ENCODE results near the gene NRXN2. TPM values are rescaled to one million over a fixed set of nuclear protein-coding genes. Genes with fewer than 3 reads are reported as not detected.
A peak's percentile ranks its signal among the peaks of the same experiment; 100 is the strongest.
"Not testable (repeated sequence)": the region's sequence is repeated elsewhere in the genome, so short reads cannot be mapped to it uniquely, and the experiment has no call there.

NRXN2 gene
- total RNA-seq, 1 donor from 2014 or later = 0.14 TPM

GRCh38 chr11:64710418-64711137 is 12.4 kb downstream of the NRXN2 start:
- peaks cover 12% of the 10 kb centered on the region for H3K4me1 ChIP-seq (ENCODE audit: insufficient read depth, low read length)
- H4K20me1 ChIP-seq (ENCODE audit: insufficient read depth, low read length) = no peaks in the 10 kb centered on the region
- H3K4me1 Mint-ChIP-seq (ENCODE audit: low read depth, unreplicated experiment) = peaks cover 12% of the 10 kb centered on the region
- H3K4me3 ChIP-seq (ENCODE audit: insufficient read depth, low read depth, low read length) = no peak overlapping the region
- H3K36me3 Mint-ChIP-seq (ENCODE audit: low read depth, unreplicated experiment) = no peaks in the 10 kb centered on the region
- no peaks in the 10 kb centered on the region for H3K36me3 ChIP-seq (ENCODE audit: insufficient read depth, low read length)
- peak overlapping the region; percentile 33 for H3K4me2 ChIP-seq (ENCODE audit: low read length)
- DNase-seq (ENCODE audit: low read depth) = peak; percentile 9
- TF ChIP-seq EZH2 (IDR thresholded peaks at IDR 0.05; ENCODE audit: insufficient read depth, low read length) = no peak
- TF ChIP-seq CTCF (IDR thresholded peaks at IDR 0.05; ENCODE audit: insufficient read depth, low read depth, low read length) = no peak
- H3K27ac Mint-ChIP-seq (ENCODE audit: unreplicated experiment) = peak overlapping the region; percentile 1
- H3K27me3 ChIP-seq (ENCODE audit: insufficient read depth, low read length) = peaks cover 17% of the 10 kb centered on the region
- H2AFZ ChIP-seq (ENCODE audit: low read depth, low read length) = no peak overlapping the region
- H3K27ac ChIP-seq (ENCODE audit: low read depth, low read length) = no peak overlapping the region
- FAIRE-seq = no peak
- peak overlapping the region; percentile 52 for H3K4me3 Mint-ChIP-seq (ENCODE audit: unreplicated experiment)
- no peaks in the 10 kb centered on the region for H3K9me3 Mint-ChIP-seq (ENCODE audit: unreplicated experiment)
- no peak overlapping the region for H3K9ac ChIP-seq (ENCODE audit: low read length)
- H3K79me2 ChIP-seq (ENCODE audit: insufficient read depth, low read length) = no peaks in the 10 kb centered on the region
- peaks cover 51% of the 10 kb centered on the region for H3K27me3 Mint-ChIP-seq (ENCODE audit: low read depth, unreplicated experiment)
- no peaks in the 10 kb centered on the region for H3K9me3 ChIP-seq (ENCODE audit: insufficient read depth, low read depth, low read length)

GRCh38 chr11:64705501-64705900 is 17.5 kb downstream of the NRXN2 start:
- Histone ChIP-seq H3K36me3 (ENCODE audit: insufficient read depth, low read length) (no peaks in the 10 kb centered on the region), H3K9me3 (ENCODE audit: insufficient read depth, low read depth, low read length) (no peaks in the 10 kb centered on the region), H2AFZ (ENCODE audit: low read depth, low read length) (no peak overlapping the region), H3K4me3 (ENCODE audit: insufficient read depth, low read depth, low read length) (no peak overlapping the region), H3K27ac (ENCODE audit: low read depth, low read length) (no peak overlapping the region), H3K4me2 (ENCODE audit: low read length) (no peak overlapping the region), H3K27me3 (ENCODE audit: insufficient read depth, low read length) (peaks cover 27% of the 10 kb centered on the region), H3K4me1 (ENCODE audit: insufficient read depth, low read length) (peaks cover 5% of the 10 kb centered on the region), H3K9ac (ENCODE audit: low read length) (no peak overlapping the region), H4K20me1 (ENCODE audit: insufficient read depth, low read length) (no peaks in the 10 kb centered on the region), H3K79me2 (ENCODE audit: insufficient read depth, low read length) (no peaks in the 10 kb centered on the region)
- FAIRE-seq (no peak), DNase-seq (ENCODE audit: low read depth) (no peak)
- H3K4me1 Mint-ChIP-seq (ENCODE audit: low read depth, unreplicated experiment) = peaks cover 6% of the 10 kb centered on the region
- H3K27ac Mint-ChIP-seq (ENCODE audit: unreplicated experiment) = no peak overlapping the region
- peaks cover 2% of the 10 kb centered on the region for H3K9me3 Mint-ChIP-seq (ENCODE audit: unreplicated experiment)
- peaks cover 51% of the 10 kb centered on the region for H3K27me3 Mint-ChIP-seq (ENCODE audit: low read depth, unreplicated experiment)
- no peak for TF ChIP-seq EZH2 (IDR thresholded peaks at IDR 0.05; ENCODE audit: insufficient read depth, low read length)
- TF ChIP-seq CTCF (IDR thresholded peaks at IDR 0.05; ENCODE audit: insufficient read depth, low read depth, low read length) = no peak
- no peak overlapping the region for H3K4me3 Mint-ChIP-seq (ENCODE audit: unreplicated experiment)
- no peaks in the 10 kb centered on the region for H3K36me3 Mint-ChIP-seq (ENCODE audit: low read depth, unreplicated experiment)

- no peak for FAIRE-seq
- Mint-ChIP-seq H3K9me3 (ENCODE audit: unreplicated experiment) (peaks cover 4% of the 10 kb centered on the region), H3K27me3 (ENCODE audit: low read depth, unreplicated experiment) (peaks cover 61% of the 10 kb centered on the region), H3K4me1 (ENCODE audit: low read depth, unreplicated experiment) (no peaks in the 10 kb centered on the region), H3K27ac (ENCODE audit: unreplicated experiment) (no peak overlapping the region), H3K4me3 (ENCODE audit: unreplicated experiment) (no peak overlapping the region), H3K36me3 (ENCODE audit: low read depth, unreplicated experiment) (no peaks in the 10 kb centered on the region)
- H3K27ac ChIP-seq (ENCODE audit: low read depth, low read length) = no peak overlapping the region
- H3K4me2 ChIP-seq (ENCODE audit: low read length) = no peak overlapping the region
- no peaks in the 10 kb centered on the region for H4K20me1 ChIP-seq (ENCODE audit: insufficient read depth, low read length)
- no peak for DNase-seq (ENCODE audit: low read depth)
- H3K36me3 ChIP-seq (ENCODE audit: insufficient read depth, low read length) = no peaks in the 10 kb centered on the region
- H2AFZ ChIP-seq (ENCODE audit: low read depth, low read length) = no peak overlapping the region
- H3K79me2 ChIP-seq (ENCODE audit: insufficient read depth, low read length) = no peaks in the 10 kb centered on the region
- H3K4me1 ChIP-seq (ENCODE audit: insufficient read depth, low read length) = no peaks in the 10 kb centered on the region
- H3K9me3 ChIP-seq (ENCODE audit: insufficient read depth, low read depth, low read length) = no peaks in the 10 kb centered on the region
- TF ChIP-seq EZH2 (IDR thresholded peaks at IDR 0.05; ENCODE audit: insufficient read depth, low read length) (no peak), CTCF (IDR thresholded peaks at IDR 0.05; ENCODE audit: insufficient read depth, low read depth, low read length) (no peak)
- H3K27me3 ChIP-seq (ENCODE audit: insufficient read depth, low read length) = peaks cover 29% of the 10 kb centered on the region
- H3K4me3 ChIP-seq (ENCODE audit: insufficient read depth, low read depth, low read length) = no peak overlapping the region
- H3K9ac ChIP-seq (ENCODE audit: low read length) = no peak overlapping the region
These were observed 19.9 kb downstream of the NRXN2 start for GRCh38 chr11:64703048-64703447.

DNA sequence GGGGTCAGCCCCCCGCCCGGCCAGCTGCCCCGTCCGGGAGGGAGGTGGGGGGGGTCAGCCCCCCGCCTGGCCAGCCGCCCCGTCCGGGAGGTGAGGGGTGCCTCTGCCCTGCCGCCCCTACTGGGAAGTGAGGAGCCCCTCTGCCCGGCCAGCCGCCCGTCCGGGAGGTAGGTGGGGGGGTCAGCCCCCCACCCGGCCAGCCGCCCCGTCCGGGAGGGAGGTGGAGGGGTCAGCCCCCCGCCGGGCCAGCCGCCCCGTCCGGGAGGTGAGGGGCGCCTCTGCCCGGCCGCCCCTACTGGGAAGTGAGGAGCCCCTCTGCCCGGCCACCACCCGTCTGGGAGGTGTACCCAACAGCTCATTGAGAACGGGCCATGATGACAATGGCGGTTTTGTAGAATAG is 21.0 kb downstream of the NRXN2 start:
- not testable (repeated sequence) for H2AFZ ChIP-seq (ENCODE audit: low read depth, low read length); H3K9ac ChIP-seq (ENCODE audit: low read length); H3K36me3 ChIP-seq (ENCODE audit: insufficient read depth, low read length); H3K27ac Mint-ChIP-seq (ENCODE audit: unreplicated experiment); H3K36me3 Mint-ChIP-seq (ENCODE audit: low read depth, unreplicated experiment); H3K27ac ChIP-seq (ENCODE audit: low read depth, low read length); H3K79me2 ChIP-seq (ENCODE audit: insufficient read depth, low read length); H3K9me3 Mint-ChIP-seq (ENCODE audit: unreplicated experiment); H3K4me3 ChIP-seq (ENCODE audit: insufficient read depth, low read depth, low read length); H3K4me2 ChIP-seq (ENCODE audit: low read length); H3K4me3 Mint-ChIP-seq (ENCODE audit: unreplicated experiment); H3K9me3 ChIP-seq (ENCODE audit: insufficient read depth, low read depth, low read length); H4K20me1 ChIP-seq (ENCODE audit: insufficient read depth, low read length); FAIRE-seq; H3K4me1 Mint-ChIP-seq (ENCODE audit: low read depth, unreplicated experiment); DNase-seq (ENCODE audit: low read depth); H3K4me1 ChIP-seq (ENCODE audit: insufficient read depth, low read length)
- peaks cover 30% of the 10 kb centered on the region for H3K27me3 ChIP-seq (ENCODE audit: insufficient read depth, low read length)
- H3K27me3 Mint-ChIP-seq (ENCODE audit: low read depth, unreplicated experiment) = peaks cover 71% of the 10 kb centered on the region

Data from astrocyte (in vitro differentiated cells and primary cell).